ENCODE results near the gene YIPF7.

Gene YIPF7

DNA sequence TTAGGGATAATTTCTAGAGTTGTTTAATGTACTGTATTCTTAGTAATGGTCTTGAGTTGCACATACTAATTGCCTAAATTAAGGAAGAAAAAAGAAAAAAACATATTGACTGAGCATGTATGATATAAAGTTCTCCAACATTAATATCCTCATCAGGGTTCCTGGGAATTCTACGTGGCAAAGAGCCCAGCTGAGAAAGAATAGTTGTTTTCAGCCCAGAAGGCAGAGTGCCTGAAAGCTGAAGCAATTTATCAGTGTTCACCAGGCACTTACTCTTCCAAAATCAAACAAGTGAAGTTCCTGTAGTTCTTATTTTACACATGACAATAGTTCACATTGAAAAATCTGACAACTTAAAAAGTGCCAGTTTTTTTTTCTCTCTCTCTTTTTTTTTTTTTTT is 27.7 kb downstream of the YIPF7 start:
- DNase-seq (ENCODE audit: low read depth) = no peak

DNA sequence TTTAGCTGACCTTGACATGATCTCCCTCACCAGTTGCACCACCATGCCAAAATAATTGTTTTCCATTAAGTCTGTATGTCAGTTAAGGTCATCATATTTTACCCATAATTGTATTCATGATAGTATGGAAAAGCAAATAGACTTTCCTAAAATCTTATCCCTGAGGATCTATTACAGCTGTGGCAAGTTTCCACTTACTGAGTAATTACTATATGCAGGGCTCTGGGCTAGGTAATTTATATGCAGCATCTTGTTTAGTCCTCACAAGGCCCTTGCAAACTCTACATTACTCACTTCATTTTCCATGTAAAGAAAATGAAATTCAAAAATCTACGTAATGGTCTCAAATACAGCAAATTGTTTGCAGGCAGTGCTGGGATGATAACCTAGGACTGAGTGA is 34.8 kb downstream of the YIPF7 start:
- no peak for DNase-seq (ENCODE audit: low read depth)

DNA sequence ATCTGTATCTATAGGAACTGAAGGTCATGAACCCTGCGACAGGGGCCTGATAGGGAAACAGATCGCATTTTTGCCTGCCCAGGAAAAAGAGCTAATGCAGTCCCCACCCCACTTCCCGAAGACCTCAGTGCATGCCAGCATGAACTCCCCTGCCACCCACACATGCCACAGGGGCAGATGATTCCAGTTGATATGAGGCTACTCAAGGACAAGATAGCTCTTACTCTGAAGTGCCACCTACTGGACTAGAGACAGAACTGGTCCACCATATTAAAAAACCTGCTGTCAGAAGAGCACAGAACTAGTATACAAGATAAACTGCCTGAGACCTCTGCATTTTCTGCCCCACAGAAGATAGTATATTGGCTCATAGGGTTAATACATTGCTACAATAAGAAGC is 68.0 kb downstream of the YIPF7 start:
- no peak for DNase-seq (ENCODE audit: low read depth)

DNA sequence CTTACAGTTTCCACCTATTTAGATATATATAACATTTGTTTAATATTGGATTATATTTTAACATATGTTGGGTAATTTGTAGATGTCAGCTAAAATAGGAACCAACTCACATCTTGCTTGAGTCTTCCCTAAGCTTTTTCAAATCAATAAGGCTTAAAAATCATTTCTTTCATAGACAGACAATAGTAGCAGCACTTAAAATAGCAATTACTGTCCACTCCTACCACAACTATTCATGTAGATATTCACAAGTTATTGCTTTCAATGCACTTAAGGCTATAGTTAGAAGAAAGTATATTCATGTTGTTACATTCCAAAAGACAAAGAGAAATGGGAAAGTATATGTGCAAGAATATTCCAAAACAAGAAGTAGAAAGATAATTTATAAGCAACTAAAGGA is 71.2 kb downstream of the YIPF7 start:
- no peak for DNase-seq (ENCODE audit: low read depth)

GRCh38 chr4:44578954-44579353 is 72.5 kb downstream of the YIPF7 start:
- no peak for DNase-seq (ENCODE audit: low read depth)

All from iris pigment epithelial cell (primary cell).